H1 (cell line): ENCODE data around the gene KBTBD3. TPM values are rescaled to one million over a fixed set of nuclear protein-coding genes. Genes with fewer than 3 reads are reported as not detected.

Experiments used
- CEBPB ChIP-seq: IDR thresholded peaks from 2 replicates; pipeline ENCODE4 v1.6.1; 2012; ENCODE audit warnings: low read depth, low read length
- CTBP2 ChIP-seq: IDR thresholded peaks from 2 replicates; pipeline ENCODE4 v1.7.0; 2011; ENCODE audit warnings: borderline replicate concordance, mild to moderate bottlenecking, moderate library complexity, mixed read lengths, low read length; ENCODE audit not compliant: insufficient read depth, insufficient read length
- KDM4A ChIP-seq: IDR thresholded peaks from one replicate; pipeline ENCODE4 v1.7.1; 2012; ENCODE audit warnings: low read depth, mild to moderate bottlenecking, moderate library complexity, low read length, inconsistent platforms; ENCODE audit not compliant: severe bottlenecking
- KDM5A ChIP-seq: fragments of 200-600 bp; IDR thresholded peaks from 2 replicates; pipeline ENCODE4 v1.7.1; 2012; ENCODE audit warnings: mild to moderate bottlenecking, low read length, inconsistent platforms, mixed read lengths
- POLR2AphosphoS5 ChIP-seq: IDR thresholded peaks from 2 replicates; pipeline ENCODE4 v1.6.1; 2011; ENCODE audit warnings: low read depth, low read length
- POU5F1 ChIP-seq: IDR thresholded peaks from 2 replicates; pipeline ENCODE4 v1.6.1; 2011; ENCODE audit warnings: low read depth, mild to moderate bottlenecking, low read length, moderate library complexity
- SAP30 ChIP-seq: fragments of 300-600 bp; sonication (generic); IDR thresholded peaks from 2 replicates; pipeline ENCODE4 v1.7.1; 2012; ENCODE audit warnings: low read length, moderate library complexity, mild to moderate bottlenecking, inconsistent platforms; ENCODE audit not compliant: insufficient read depth, insufficient replicate concordance
- USF2 ChIP-seq: IDR thresholded peaks from 2 replicates; pipeline ENCODE4 v1.6.1; 2011; ENCODE audit warnings: low read length, improper control_type of control experiment
- ZNF274 ChIP-seq: IDR thresholded peaks from 2 replicates; pipeline ENCODE4 v1.7.0; 2012; ENCODE audit warnings: low read length, borderline replicate concordance; ENCODE audit errors: extremely low read depth
- polyA plus RNA-seq, 7 experiments: library from polyadenylated mRNA; depleted of rRNA in 3 of 7; stranded (reverse) in 5 of 7; unstranded in 2 of 7; fragments of >200 nt in 5 of 7; fragments of 200-250 nt in 2 of 7; gene quantifications; 1 replicate in 5 of 7; 2 replicates in 1 of 7; 4 replicates in 1 of 7; pipeline versions ENCODE4 v1.2.1 to v1.2.3, GENCODE V29; 2011 to 2013; ENCODE audit warnings: missing spikeins in 2 of 7, mixed read lengths in 2 of 7
- total RNA-seq: library from RNA; stranded (reverse); fragmentation: NEBNext Ultra II Directional; extraction: Animal tissue kit (Norgen Biotek cat#: 25700); gene quantifications from 2 replicates; pipeline ENCODE4 v1.2.1, GENCODE V29; 2021
- TF ChIP-seq, protein P1 (sequence below): fragments of 300-600 bp; sonication (generic); IDR thresholded peaks from 2 replicates; pipeline ENCODE4 v1.7.1; 2012; ENCODE audit warnings: low read length, moderate library complexity, mild to moderate bottlenecking, inconsistent platforms; ENCODE audit not compliant: insufficient replicate concordance

The KBTBD3 gene
- total and polyA plus RNA-seq, 2 of the 8 experiments (the other 6 are each of a cell fraction or from before 2014, with no cell fraction given) = 1.2 to 6.1 TPM

DNA sequence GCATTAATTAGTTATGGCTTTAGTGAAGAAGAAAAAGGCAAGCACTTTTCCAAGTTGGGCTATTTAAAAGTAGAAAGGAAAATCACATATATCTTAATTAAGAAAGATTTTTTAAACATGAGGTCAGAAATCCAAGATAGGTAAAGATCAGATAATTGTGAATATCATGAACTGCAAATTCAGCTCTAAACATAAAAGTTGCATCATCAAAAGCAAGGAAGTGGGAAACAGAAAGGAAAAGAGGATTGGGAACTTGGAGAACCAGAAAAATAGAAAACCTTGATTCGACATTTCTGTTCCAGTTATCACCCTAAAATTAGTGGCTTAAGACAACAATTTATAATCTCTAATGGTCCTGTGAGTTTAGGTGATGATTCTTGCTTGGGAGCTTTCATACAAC lies 17.5 kb downstream of the KBTBD3 start (continued):
- TF ChIP-seq, protein P1, sequence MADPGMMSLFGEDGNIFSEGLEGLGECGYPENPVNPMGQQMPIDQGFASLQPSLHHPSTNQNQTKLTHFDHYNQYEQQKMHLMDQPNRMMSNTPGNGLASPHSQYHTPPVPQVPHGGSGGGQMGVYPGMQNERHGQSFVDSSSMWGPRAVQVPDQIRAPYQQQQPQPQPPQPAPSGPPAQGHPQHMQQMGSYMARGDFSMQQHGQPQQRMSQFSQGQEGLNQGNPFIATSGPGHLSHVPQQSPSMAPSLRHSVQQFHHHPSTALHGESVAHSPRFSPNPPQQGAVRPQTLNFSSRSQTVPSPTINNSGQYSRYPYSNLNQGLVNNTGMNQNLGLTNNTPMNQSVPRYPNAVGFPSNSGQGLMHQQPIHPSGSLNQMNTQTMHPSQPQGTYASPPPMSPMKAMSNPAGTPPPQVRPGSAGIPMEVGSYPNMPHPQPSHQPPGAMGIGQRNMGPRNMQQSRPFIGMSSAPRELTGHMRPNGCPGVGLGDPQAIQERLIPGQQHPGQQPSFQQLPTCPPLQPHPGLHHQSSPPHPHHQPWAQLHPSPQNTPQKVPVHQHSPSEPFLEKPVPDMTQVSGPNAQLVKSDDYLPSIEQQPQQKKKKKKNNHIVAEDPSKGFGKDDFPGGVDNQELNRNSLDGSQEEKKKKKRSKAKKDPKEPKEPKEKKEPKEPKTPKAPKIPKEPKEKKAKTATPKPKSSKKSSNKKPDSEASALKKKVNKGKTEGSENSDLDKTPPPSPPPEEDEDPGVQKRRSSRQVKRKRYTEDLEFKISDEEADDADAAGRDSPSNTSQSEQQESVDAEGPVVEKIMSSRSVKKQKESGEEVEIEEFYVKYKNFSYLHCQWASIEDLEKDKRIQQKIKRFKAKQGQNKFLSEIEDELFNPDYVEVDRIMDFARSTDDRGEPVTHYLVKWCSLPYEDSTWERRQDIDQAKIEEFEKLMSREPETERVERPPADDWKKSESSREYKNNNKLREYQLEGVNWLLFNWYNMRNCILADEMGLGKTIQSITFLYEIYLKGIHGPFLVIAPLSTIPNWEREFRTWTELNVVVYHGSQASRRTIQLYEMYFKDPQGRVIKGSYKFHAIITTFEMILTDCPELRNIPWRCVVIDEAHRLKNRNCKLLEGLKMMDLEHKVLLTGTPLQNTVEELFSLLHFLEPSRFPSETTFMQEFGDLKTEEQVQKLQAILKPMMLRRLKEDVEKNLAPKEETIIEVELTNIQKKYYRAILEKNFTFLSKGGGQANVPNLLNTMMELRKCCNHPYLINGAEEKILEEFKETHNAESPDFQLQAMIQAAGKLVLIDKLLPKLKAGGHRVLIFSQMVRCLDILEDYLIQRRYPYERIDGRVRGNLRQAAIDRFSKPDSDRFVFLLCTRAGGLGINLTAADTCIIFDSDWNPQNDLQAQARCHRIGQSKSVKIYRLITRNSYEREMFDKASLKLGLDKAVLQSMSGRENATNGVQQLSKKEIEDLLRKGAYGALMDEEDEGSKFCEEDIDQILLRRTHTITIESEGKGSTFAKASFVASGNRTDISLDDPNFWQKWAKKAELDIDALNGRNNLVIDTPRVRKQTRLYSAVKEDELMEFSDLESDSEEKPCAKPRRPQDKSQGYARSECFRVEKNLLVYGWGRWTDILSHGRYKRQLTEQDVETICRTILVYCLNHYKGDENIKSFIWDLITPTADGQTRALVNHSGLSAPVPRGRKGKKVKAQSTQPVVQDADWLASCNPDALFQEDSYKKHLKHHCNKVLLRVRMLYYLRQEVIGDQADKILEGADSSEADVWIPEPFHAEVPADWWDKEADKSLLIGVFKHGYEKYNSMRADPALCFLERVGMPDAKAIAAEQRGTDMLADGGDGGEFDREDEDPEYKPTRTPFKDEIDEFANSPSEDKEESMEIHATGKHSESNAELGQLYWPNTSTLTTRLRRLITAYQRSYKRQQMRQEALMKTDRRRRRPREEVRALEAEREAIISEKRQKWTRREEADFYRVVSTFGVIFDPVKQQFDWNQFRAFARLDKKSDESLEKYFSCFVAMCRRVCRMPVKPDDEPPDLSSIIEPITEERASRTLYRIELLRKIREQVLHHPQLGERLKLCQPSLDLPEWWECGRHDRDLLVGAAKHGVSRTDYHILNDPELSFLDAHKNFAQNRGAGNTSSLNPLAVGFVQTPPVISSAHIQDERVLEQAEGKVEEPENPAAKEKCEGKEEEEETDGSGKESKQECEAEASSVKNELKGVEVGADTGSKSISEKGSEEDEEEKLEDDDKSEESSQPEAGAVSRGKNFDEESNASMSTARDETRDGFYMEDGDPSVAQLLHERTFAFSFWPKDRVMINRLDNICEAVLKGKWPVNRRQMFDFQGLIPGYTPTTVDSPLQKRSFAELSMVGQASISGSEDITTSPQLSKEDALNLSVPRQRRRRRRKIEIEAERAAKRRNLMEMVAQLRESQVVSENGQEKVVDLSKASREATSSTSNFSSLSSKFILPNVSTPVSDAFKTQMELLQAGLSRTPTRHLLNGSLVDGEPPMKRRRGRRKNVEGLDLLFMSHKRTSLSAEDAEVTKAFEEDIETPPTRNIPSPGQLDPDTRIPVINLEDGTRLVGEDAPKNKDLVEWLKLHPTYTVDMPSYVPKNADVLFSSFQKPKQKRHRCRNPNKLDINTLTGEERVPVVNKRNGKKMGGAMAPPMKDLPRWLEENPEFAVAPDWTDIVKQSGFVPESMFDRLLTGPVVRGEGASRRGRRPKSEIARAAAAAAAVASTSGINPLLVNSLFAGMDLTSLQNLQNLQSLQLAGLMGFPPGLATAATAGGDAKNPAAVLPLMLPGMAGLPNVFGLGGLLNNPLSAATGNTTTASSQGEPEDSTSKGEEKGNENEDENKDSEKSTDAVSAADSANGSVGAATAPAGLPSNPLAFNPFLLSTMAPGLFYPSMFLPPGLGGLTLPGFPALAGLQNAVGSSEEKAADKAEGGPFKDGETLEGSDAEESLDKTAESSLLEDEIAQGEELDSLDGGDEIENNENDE = no peak
- no peak for TF ChIP-seq KDM4A
- TF ChIP-seq CTBP2 = no peak
- TF ChIP-seq ZNF274 = no peak
- no peak for TF ChIP-seq KDM5A
- TF ChIP-seq POU5F1 = no peak
- no peak for TF ChIP-seq CEBPB
- TF ChIP-seq SAP30 = no peak
- TF ChIP-seq POLR2AphosphoS5 = no peak
- TF ChIP-seq USF2 = no peak
